Natural killer cell treated with Interleukin-12 subunit alpha and Interleukin-12 subunit beta and Interleukin-15 and Interleukin-18, amount 100 ng/mL, for 72 hours (primary cell): ENCODE measurements around the gene FOXO3. TPM values are rescaled to one million over a fixed set of nuclear protein-coding genes. Genes with fewer than 3 reads are reported as not detected.

ENCODE experiments used
- ATAC-seq, 2 donors: fragments of 150-1000 bp; cut with Tn5 transposase in 1 of 2; sonication (Bioruptor Pico), chemical (Tn5 transposase) in 1 of 2; 2 replicates each; pipeline ENCODE4 v1.10.0; 2021
- DNase-seq: peaks from one replicate; pipeline ENCODE4 v3.0.0; 2022; ENCODE audit warnings: low spot score
- H3K27ac Mint-ChIP-seq, 2 donors: 1 replicate in 1 of 2; 2 replicates in 1 of 2; pipeline ENCODE4 v1.8.0; 2022; ENCODE audit warnings: mixed read lengths in 2 of 2, mild to moderate bottlenecking in 1 of 2, moderate library complexity in 1 of 2
- H3K27me3 Mint-ChIP-seq, 2 donors: 1 replicate in 1 of 2; 2 replicates in 1 of 2; pipeline ENCODE4 v1.8.0; 2022; ENCODE audit warnings: mixed read lengths in 2 of 2
- H3K36me3 Mint-ChIP-seq: one replicate; pipeline ENCODE4 v1.8.0; 2022; ENCODE audit warnings: mixed read lengths
- H3K4me1 Mint-ChIP-seq, 2 donors: 1 replicate in 1 of 2; 2 replicates in 1 of 2; pipeline ENCODE4 v1.8.0; 2022; ENCODE audit warnings: low read depth in 2 of 2, mixed read lengths in 2 of 2, mild to moderate bottlenecking in 1 of 2
- H3K4me3 Mint-ChIP-seq: one replicate; pipeline ENCODE4 v1.8.0; 2022; ENCODE audit warnings: mixed read lengths
- H3K9me3 Mint-ChIP-seq: 2 replicates; pipeline ENCODE4 v1.8.0; 2022; ENCODE audit warnings: mixed read lengths
- total RNA-seq, 2 donors: library from RNA; stranded (reverse); gene quantifications; one replicate each; pipeline ENCODE4 v1.2.3, GENCODE V29; 2022

FOXO3 gene
- total RNA-seq, 2 donors from 2014 or later, result 17.8 to 20.6 TPM

GRCh38 chr6:108606250-108606690 is 45.6 kb downstream of the FOXO3 start:
- ATAC-seq (no peak), DNase-seq (no peak)
- peaks cover 27 to 36% of the 10 kb centered on the region in 2 donors for H3K4me1 Mint-ChIP-seq
- H3K4me3 Mint-ChIP-seq, result no peak overlapping the region
- H3K36me3 Mint-ChIP-seq, result no peaks in the 10 kb centered on the region
- no peak overlapping the region for H3K27ac Mint-ChIP-seq
- no peaks in the 10 kb centered on the region for H3K9me3 Mint-ChIP-seq
- no peaks in the 10 kb centered on the region for H3K27me3 Mint-ChIP-seq

DNA sequence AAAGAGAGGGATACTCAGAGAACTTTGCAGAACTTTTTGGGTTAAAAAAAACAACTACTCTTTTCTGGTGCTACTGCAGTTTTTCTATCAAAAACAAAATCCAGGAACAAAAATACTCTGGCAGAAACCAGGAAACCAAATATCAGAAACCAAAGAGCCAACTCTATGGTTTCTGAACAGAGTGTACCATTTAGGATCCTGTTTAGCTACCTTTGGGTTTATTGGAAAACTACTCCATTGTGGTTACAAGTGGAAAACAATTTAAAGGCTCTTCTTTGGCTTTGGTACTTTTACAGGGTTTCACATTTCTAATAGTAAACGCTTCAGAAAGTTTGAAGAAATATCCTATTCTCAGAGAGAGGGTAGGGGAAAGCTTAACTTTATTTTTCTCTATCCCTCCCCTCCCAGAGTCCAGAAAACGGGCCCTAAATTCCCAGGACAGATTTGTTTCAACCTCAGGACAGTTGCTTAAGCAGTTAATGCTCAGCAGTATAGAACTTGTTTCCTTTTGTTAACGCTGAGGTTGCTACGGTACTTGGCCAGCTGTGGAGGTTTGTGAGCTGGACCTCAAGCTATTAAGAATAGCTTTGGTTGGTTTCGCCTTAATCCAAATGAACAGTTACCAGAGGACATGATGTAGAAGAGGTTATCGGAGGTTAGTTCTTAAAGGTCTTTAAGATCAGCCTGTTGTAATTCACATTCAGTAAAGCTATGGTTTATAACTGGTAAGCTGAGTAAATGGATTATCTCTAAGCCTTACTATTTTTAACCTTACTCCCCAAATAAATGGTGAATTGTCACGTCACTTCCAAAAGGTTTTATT is 47.9 kb downstream of the FOXO3 start:
- no peaks in the 10 kb centered on the region for H3K27me3 Mint-ChIP-seq
- peak overlapping the region in 1 of 2 donors; percentile 35 for H3K27ac Mint-ChIP-seq

DNA sequence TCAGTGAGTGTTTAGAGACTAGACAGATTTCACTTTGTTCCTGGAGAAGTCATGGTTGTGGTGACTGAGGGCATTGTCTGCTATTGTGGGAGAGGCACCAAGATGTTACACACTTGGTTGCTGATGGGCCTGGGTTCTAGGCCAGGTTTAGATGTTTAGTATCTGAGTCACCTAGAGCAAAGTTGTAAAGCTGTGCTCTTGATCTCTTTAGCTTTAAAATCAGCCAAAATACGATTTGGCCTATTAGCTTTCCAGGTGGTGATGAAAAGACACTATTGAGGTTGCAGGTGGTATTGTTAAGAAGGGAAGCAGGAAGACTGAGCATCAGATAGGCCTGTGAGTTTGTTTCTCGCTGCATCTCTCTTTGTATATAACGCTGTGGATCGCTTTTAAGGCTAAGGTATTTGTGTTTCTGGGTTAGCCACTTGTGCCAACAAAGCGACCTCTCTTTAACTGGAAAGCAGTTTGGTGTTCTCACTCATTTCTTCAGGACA is 48.6 kb downstream of the FOXO3 start:
- no peak for ATAC-seq

More for the DNA sequence above, 47.9 kb downstream of the FOXO3 start:
- DNase-seq (no peak), ATAC-seq (no peak)
- H3K36me3 Mint-ChIP-seq, result peaks cover 7% of the 10 kb centered on the region
- no peak overlapping the region for H3K4me3 Mint-ChIP-seq
- peaks cover 28% of the 10 kb centered on the region in 2 donors for H3K4me1 Mint-ChIP-seq
- H3K9me3 Mint-ChIP-seq, result no peaks in the 10 kb centered on the region

GRCh38 chr6:108610270-108610839 is 49.6 kb downstream of the FOXO3 start:
- H3K9me3 Mint-ChIP-seq, result no peaks in the 10 kb centered on the region
- DNase-seq (no peak), ATAC-seq (no peak)
- no peaks in the 10 kb centered on the region for H3K27me3 Mint-ChIP-seq
- peaks cover 39 to 44% of the 10 kb centered on the region in 2 donors for H3K4me1 Mint-ChIP-seq
- no peak overlapping the region for H3K4me3 Mint-ChIP-seq
- H3K27ac Mint-ChIP-seq, result peak overlapping the region in 1 of 2 donors; percentile 30
- peaks cover 7% of the 10 kb centered on the region for H3K36me3 Mint-ChIP-seq

More for the DNA sequence above, 48.6 kb downstream of the FOXO3 start:
- Mint-ChIP-seq H3K4me3 (no peak overlapping the region), H3K9me3 (no peaks in the 10 kb centered on the region), H3K27ac (no peak overlapping the region), H3K27me3 (no peaks in the 10 kb centered on the region), H3K4me1 (peaks cover 31 to 35% of the 10 kb centered on the region in 2 donors), H3K36me3 (peaks cover 7% of the 10 kb centered on the region)
- no peak for DNase-seq

DNA sequence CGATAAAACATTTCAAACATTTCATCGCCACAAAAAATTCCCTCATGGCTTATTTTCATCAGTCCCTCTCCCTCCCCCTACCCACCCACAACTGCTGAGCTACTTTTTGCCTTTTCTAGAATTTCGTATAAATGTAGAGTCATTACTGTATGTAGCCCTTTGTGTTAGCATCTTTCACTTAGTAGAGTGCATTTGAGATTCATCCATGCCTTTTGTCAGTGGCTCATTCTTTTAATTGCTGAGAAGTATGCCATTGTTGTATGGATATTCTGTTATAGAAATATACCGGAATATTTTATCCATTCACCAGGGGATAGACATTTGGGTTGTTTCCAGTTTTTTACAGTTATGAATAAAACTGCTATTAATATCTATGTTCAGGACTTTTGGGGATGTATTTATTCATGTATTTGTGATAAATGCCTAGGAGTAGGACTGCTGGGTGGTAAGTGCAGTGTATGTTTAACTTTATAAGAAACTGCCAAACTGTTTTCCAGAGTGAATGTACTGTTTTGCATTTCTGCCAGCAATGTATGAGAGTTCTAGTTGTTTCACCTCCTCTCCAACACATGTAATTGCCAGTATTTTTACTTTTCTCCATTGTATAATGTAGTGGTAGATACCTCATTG is 50.4 kb downstream of the FOXO3 start:
- H3K4me1 Mint-ChIP-seq, result peaks cover 37 to 44% of the 10 kb centered on the region in 2 donors
- DNase-seq (no peak), ATAC-seq (no peak)
- H3K4me3 Mint-ChIP-seq, result no peak overlapping the region
- no peak overlapping the region for H3K27ac Mint-ChIP-seq
- no peaks in the 10 kb centered on the region for H3K27me3 Mint-ChIP-seq
- H3K36me3 Mint-ChIP-seq, result peaks cover 7% of the 10 kb centered on the region
- H3K9me3 Mint-ChIP-seq, result no peaks in the 10 kb centered on the region

- DNase-seq, result no peak
- no peaks in the 10 kb centered on the region for H3K9me3 Mint-ChIP-seq
- no peak overlapping the region for H3K27ac Mint-ChIP-seq
- H3K4me1 Mint-ChIP-seq, result peaks cover 36 to 49% of the 10 kb centered on the region in 2 donors
- H3K27me3 Mint-ChIP-seq, result no peaks in the 10 kb centered on the region
- no peak overlapping the region for H3K4me3 Mint-ChIP-seq
- peaks cover 7% of the 10 kb centered on the region for H3K36me3 Mint-ChIP-seq
- ATAC-seq, result no peak
Observed at GRCh38 chr6:108612852-108613251, 52.1 kb downstream of the FOXO3 start.

GRCh38 chr6:108616544-108616943 is 55.8 kb downstream of the FOXO3 start:
- Mint-ChIP-seq H3K4me3 (no peak overlapping the region), H3K27me3 (no peaks in the 10 kb centered on the region), H3K27ac (no peak overlapping the region), H3K36me3 (peaks cover 7% of the 10 kb centered on the region), H3K4me1 (peaks cover 42 to 61% of the 10 kb centered on the region in 2 donors), H3K9me3 (no peaks in the 10 kb centered on the region)
- DNase-seq (no peak), ATAC-seq (no peak)

DNA sequence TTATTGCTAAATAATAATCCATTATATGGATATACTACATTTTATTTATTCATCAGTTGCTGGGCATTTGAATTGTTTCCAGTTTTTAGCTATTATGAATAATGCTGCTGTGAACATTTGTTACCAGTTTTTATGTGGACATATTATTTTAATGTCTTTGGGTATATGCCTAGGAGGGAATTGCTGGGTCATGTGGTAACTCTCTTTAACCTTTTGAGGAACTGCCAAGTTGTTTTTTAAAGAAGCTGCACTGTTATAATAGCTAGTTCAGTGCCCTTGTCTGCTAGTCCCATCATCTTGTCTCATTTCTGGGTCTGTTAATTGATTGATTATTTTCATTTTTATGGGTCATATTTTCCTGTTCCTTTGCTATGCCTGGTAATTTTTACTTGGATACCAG is 56.3 kb downstream of the FOXO3 start:
- H3K27me3 Mint-ChIP-seq, result no peaks in the 10 kb centered on the region
- peaks cover 45 to 63% of the 10 kb centered on the region in 2 donors for H3K4me1 Mint-ChIP-seq
- no peak overlapping the region for H3K27ac Mint-ChIP-seq
- H3K9me3 Mint-ChIP-seq, result no peaks in the 10 kb centered on the region
- no peak overlapping the region for H3K4me3 Mint-ChIP-seq
- DNase-seq (no peak), ATAC-seq (no peak)
- peaks cover 7% of the 10 kb centered on the region for H3K36me3 Mint-ChIP-seq

- H3K4me3 Mint-ChIP-seq, result peak overlapping the region; percentile 37
- ATAC-seq (peak in 1 of 2 donors; percentile 49), DNase-seq (no peak)
- H3K9me3 Mint-ChIP-seq, result no peaks in the 10 kb centered on the region
- H3K36me3 Mint-ChIP-seq, result no peaks in the 10 kb centered on the region
- no peaks in the 10 kb centered on the region for H3K27me3 Mint-ChIP-seq
- H3K27ac Mint-ChIP-seq, result peak overlapping the region; percentile 45 to 61
- H3K4me1 Mint-ChIP-seq, result peaks cover 54 to 77% of the 10 kb centered on the region in 2 donors
Observed at GRCh38 chr6:108618623-108619152, 58.0 kb downstream of the FOXO3 start.

- peak overlapping the region; percentile 37 for H3K4me3 Mint-ChIP-seq
- H3K36me3 Mint-ChIP-seq, result no peaks in the 10 kb centered on the region
- peak overlapping the region; percentile 45 to 61 for H3K27ac Mint-ChIP-seq
- ATAC-seq (peak in 1 of 2 donors; percentile 56), DNase-seq (no peak)
- no peaks in the 10 kb centered on the region for H3K9me3 Mint-ChIP-seq
- H3K4me1 Mint-ChIP-seq, result peaks cover 49 to 67% of the 10 kb centered on the region in 2 donors
- H3K27me3 Mint-ChIP-seq, result no peaks in the 10 kb centered on the region
Observed at GRCh38 chr6:108619431-108620197, 58.9 kb downstream of the FOXO3 start.

- ATAC-seq, result peak in 1 of 2 donors; percentile 54
- H3K27me3 Mint-ChIP-seq, result no peaks in the 10 kb centered on the region
- H3K36me3 Mint-ChIP-seq, result no peaks in the 10 kb centered on the region
- no peak overlapping the region for H3K4me3 Mint-ChIP-seq
- peak overlapping the region in 1 of 2 donors; percentile 69 for H3K27ac Mint-ChIP-seq
- no peak for DNase-seq
- peaks cover 45 to 61% of the 10 kb centered on the region in 2 donors for H3K4me1 Mint-ChIP-seq
- no peaks in the 10 kb centered on the region for H3K9me3 Mint-ChIP-seq
Observed at GRCh38 chr6:108621117-108621516, 60.4 kb downstream of the FOXO3 start.

GRCh38 chr6:108622641-108623298 is 62.1 kb downstream of the FOXO3 start:
- H3K9me3 Mint-ChIP-seq, result no peaks in the 10 kb centered on the region
- peak overlapping the region; percentile 47 to 58 for H3K27ac Mint-ChIP-seq
- no peaks in the 10 kb centered on the region for H3K27me3 Mint-ChIP-seq
- H3K4me3 Mint-ChIP-seq, result no peak overlapping the region
- no peak for DNase-seq
- no peak for ATAC-seq
- no peaks in the 10 kb centered on the region for H3K36me3 Mint-ChIP-seq
- H3K4me1 Mint-ChIP-seq, result peaks cover 54 to 70% of the 10 kb centered on the region in 2 donors
